Nephron (organoid): ENCODE measurements around the gene ADD1.

Experiments
- H3K27ac Mint-ChIP-seq, 3 experiments: 2 replicates each; pipeline ENCODE4 v1.8.0; 2020; ENCODE audit warnings: mixed read lengths in 3 of 3, mild to moderate bottlenecking in 2 of 3, moderate library complexity in 1 of 3
- H3K27me3 Mint-ChIP-seq: 2 replicates; pipeline ENCODE4 v1.8.0; 2021; ENCODE audit warnings: low read depth, mild to moderate bottlenecking, moderate library complexity, mixed read lengths
- H3K36me3 Mint-ChIP-seq: 2 replicates; pipeline ENCODE4 v1.8.0; 2020; ENCODE audit warnings: low read depth, mixed read lengths
- H3K4me1 Mint-ChIP-seq: 2 replicates; pipeline ENCODE4 v1.8.0; 2020; ENCODE audit warnings: mixed read lengths
- H3K4me3 Mint-ChIP-seq, 3 experiments: 2 replicates each; pipeline ENCODE4 v1.8.0; 2020; ENCODE audit warnings: mild to moderate bottlenecking in 3 of 3, mixed read lengths in 3 of 3, moderate library complexity in 2 of 3
- H3K9me3 Mint-ChIP-seq: 2 replicates; pipeline ENCODE4 v1.8.0; 2020; ENCODE audit warnings: mixed read lengths
- CTCF ChIP-seq, 3 experiments: fragments of 200-600 bp; sonication (generic); IDR thresholded peaks; one replicate each; pipeline ENCODE4 v1.5.0; 2021; ENCODE audit warnings: antibody characterized with exemption in 3 of 3; ENCODE audit not compliant: unreplicated experiment in 3 of 3

ADD1 gene

GRCh38 chr4:2816401-2816954, 27.2 kb upstream of the ADD1 start:
- Mint-ChIP-seq H3K4me1 (peaks cover 18% of the 10 kb centered on the region), H3K27ac (peak overlapping the region; percentile 52 to 87 (median 65)), H3K4me3 (peak overlapping the region; percentile 84 to 86 (median 85)), H3K27me3 (no peaks in the 10 kb centered on the region), H3K36me3 (peaks cover 18% of the 10 kb centered on the region), H3K9me3 (peaks cover 12% of the 10 kb centered on the region)
- TF ChIP-seq CTCF (IDR thresholded peaks at IDR 0.05; ENCODE audit: unreplicated experiment in 3 of 3), result no peak

GRCh38 chr4:2817137-2817536, 26.5 kb upstream of the ADD1 start:
- no peak for TF ChIP-seq CTCF (IDR thresholded peaks at IDR 0.05; ENCODE audit: unreplicated experiment in 3 of 3)
- H3K4me3 Mint-ChIP-seq, result peak overlapping the region; percentile 84 to 86 (median 85)
- peaks cover 12% of the 10 kb centered on the region for H3K4me1 Mint-ChIP-seq
- H3K36me3 Mint-ChIP-seq, result peaks cover 19% of the 10 kb centered on the region
- no peaks in the 10 kb centered on the region for H3K27me3 Mint-ChIP-seq
- peaks cover 12% of the 10 kb centered on the region for H3K9me3 Mint-ChIP-seq
- H3K27ac Mint-ChIP-seq, result peak overlapping the region; percentile 52 to 87 (median 65)

GRCh38 chr4:2817701-2818350, 25.8 kb upstream of the ADD1 start:
- Mint-ChIP-seq H3K27me3 (no peaks in the 10 kb centered on the region), H3K4me3 (peak overlapping the region; percentile 84 to 86 (median 85))
- no peak for TF ChIP-seq CTCF (IDR thresholded peaks at IDR 0.05; ENCODE audit: unreplicated experiment in 3 of 3)

GRCh38 chr4:2818351-2818939, 25.2 kb upstream of the ADD1 start:
- Mint-ChIP-seq H3K27me3 (no peaks in the 10 kb centered on the region), H3K9me3 (peaks cover 11% of the 10 kb centered on the region), H3K27ac (peak overlapping the region; percentile 19 to 78 (median 74)), H3K36me3 (peaks cover 23% of the 10 kb centered on the region), H3K4me3 (peak overlapping the region; percentile 84 to 90 (median 88)), H3K4me1 (peaks cover 5% of the 10 kb centered on the region)
- no peak for TF ChIP-seq CTCF (IDR thresholded peaks at IDR 0.05; ENCODE audit: unreplicated experiment in 3 of 3)

More at GRCh38 chr4:2817701-2818350, 25.8 kb upstream of the ADD1 start:
- no peak overlapping the region for H3K27ac Mint-ChIP-seq
- H3K9me3 Mint-ChIP-seq, result peaks cover 12% of the 10 kb centered on the region
- peaks cover 7% of the 10 kb centered on the region for H3K4me1 Mint-ChIP-seq
- peaks cover 24% of the 10 kb centered on the region for H3K36me3 Mint-ChIP-seq

GRCh38 chr4:2819244-2820215, 24.1 kb upstream of the ADD1 start:
- peak overlapping the region; percentile 28 to 78 (median 74) for H3K27ac Mint-ChIP-seq
- H3K4me1 Mint-ChIP-seq, result peaks cover 5% of the 10 kb centered on the region
- H3K4me3 Mint-ChIP-seq, result peak overlapping the region; percentile 84 to 90 (median 88)
- peaks cover 20% of the 10 kb centered on the region for H3K36me3 Mint-ChIP-seq
- no peak for TF ChIP-seq CTCF (IDR thresholded peaks at IDR 0.05; ENCODE audit: unreplicated experiment in 3 of 3)
- H3K9me3 Mint-ChIP-seq, result peaks cover 8% of the 10 kb centered on the region
- H3K27me3 Mint-ChIP-seq, result no peaks in the 10 kb centered on the region
